Stimulated activated CD4-positive, alpha-beta T cell treated with anti-CD3 and anti-CD28 coated beads, TNF-alpha, amount 100 ng/mL, for 4 hours (primary cell): ENCODE measurements around the gene PLXDC2.

Experiments
- DNase-seq, 3 experiments: peaks; one replicate each; pipeline ENCODE4 v3.0.0-alpha.2; 2020; ENCODE audit warnings: low read depth in 3 of 3

Gene PLXDC2

GRCh38 chr10:19857876-19858275 lies 41.6 kb downstream of the PLXDC2 start:
- no peak for DNase-seq

- DNase-seq: no peak
Measured at GRCh38 chr10:19860107-19860506, 43.9 kb downstream of the PLXDC2 start.

GRCh38 chr10:19862811-19863515 lies 46.7 kb downstream of the PLXDC2 start:
- DNase-seq: no peak

- no peak for DNase-seq
Measured at GRCh38 chr10:19865676-19866075, 49.4 kb downstream of the PLXDC2 start.

GRCh38 chr10:19869370-19869769 lies 53.1 kb downstream of the PLXDC2 start:
- DNase-seq: no peak

GRCh38 chr10:19872504-19873271 lies 56.5 kb downstream of the PLXDC2 start:
- no peak for DNase-seq

GRCh38 chr10:19874190-19874589 lies 58.0 kb downstream of the PLXDC2 start:
- DNase-seq: no peak

- no peak for DNase-seq
Measured at GRCh38 chr10:19874791-19875190, 58.6 kb downstream of the PLXDC2 start.

- no peak for DNase-seq
Measured at GRCh38 chr10:19876570-19876969, 60.3 kb downstream of the PLXDC2 start.

GRCh38 chr10:19877466-19878255 lies 61.4 kb downstream of the PLXDC2 start:
- no peak for DNase-seq

GRCh38 chr10:19882621-19883020 lies 66.4 kb downstream of the PLXDC2 start:
- no peak for DNase-seq

- DNase-seq: no peak
Measured at GRCh38 chr10:19888061-19888660, 71.9 kb downstream of the PLXDC2 start.

- no peak for DNase-seq
Measured at GRCh38 chr10:19889256-19889655, 73.0 kb downstream of the PLXDC2 start.

GRCh38 chr10:19891429-19891828 lies 75.2 kb downstream of the PLXDC2 start:
- no peak for DNase-seq

- no peak for DNase-seq
Measured at GRCh38 chr10:19892270-19892669, 76.0 kb downstream of the PLXDC2 start.

- DNase-seq: no peak
Measured at GRCh38 chr10:19892677-19893076, 76.4 kb downstream of the PLXDC2 start.

GRCh38 chr10:19895500-19895899 lies 79.3 kb downstream of the PLXDC2 start:
- DNase-seq: no peak

- DNase-seq: no peak
Measured at GRCh38 chr10:19902456-19902855, 86.2 kb downstream of the PLXDC2 start.

- DNase-seq: no peak
Measured at GRCh38 chr10:19904202-19904661, 88.0 kb downstream of the PLXDC2 start.

- DNase-seq: no peak
Measured at GRCh38 chr10:19906108-19906791, 90.0 kb downstream of the PLXDC2 start.

- DNase-seq: no peak
Measured at GRCh38 chr10:19908991-19909696, 92.9 kb downstream of the PLXDC2 start.
